Activated CD4-positive, alpha-beta T cell treated with anti-CD3 and anti-CD28 coated beads, Interleukin-2, Interleukin-4, amounts not matched to agents 100 ng/mL and 50 ng/mL, durations not matched to agents 16 hours and 8 hours (primary cell): Measurements from ENCODE around the gene CNST.
"Not testable (repeated sequence)": the region's sequence is repeated elsewhere in the genome, so short reads cannot be mapped to it uniquely, and the experiment has no call there.

Experiments used
- DNase-seq: peaks from one replicate; pipeline ENCODE4 v3.0.0-alpha.2; 2020; ENCODE audit warnings: low spot score

CNST gene

DNA sequence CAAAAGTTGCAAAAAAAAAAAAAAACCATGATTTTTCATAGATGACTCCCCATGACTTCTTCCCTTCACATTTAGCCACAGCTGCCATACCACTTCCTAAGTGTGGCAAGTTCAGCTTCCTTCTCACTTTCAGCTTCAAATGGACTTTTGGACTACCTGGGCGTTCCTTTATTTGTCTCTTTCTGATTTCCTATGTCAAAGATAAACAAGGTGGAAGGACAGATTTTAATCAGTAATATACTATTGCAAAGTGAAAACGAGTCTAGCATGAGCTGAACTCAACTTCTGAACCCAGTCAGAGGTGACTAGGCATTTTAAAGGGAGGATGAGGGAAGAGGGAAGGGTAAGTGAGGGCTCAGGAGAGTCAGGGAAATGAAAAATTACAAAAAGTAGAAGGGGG is 143.6 kb downstream of the CNST start:
- DNase-seq = no peak

DNA sequence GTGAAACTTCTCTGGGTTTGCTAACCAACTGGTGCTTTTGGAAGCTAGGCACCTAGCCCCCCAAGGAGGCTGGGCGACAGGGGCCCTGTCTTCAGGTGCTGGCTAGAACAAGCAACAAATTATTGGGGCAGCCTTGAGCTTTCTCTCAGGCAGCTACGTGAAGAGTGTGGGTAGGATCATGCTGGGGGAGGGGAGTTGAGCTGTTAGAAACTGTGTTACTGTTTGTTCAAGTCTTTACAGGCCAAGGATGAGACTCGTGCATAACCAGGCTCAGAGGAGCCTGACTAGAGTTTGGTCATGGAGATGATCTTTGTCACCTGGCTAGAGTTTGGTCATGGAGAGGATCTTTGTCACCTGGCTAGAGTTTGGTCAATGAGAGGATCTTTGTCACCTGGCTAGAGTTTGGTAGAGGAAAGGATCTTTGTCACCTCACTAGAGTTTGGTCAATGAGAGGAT is 145.3 kb downstream of the CNST start:
- DNase-seq = no peak

- DNase-seq = not testable (repeated sequence)
Measured at GRCh38 chr1:246712428-246712827, 146.2 kb downstream of the CNST start.
